Stomach (tissue), 4 donors: Measurements from ENCODE around the gene RGS7.

Experiments used
- POLR2A ChIP-seq, 4 donors: fragments of 450-650 bp; IDR thresholded peaks; one replicate each; pipeline ENCODE4 v1.6.1; 2016; ENCODE audit warnings: antibody characterized with exemption in 4 of 4, control low read depth in 2 of 4, mild to moderate bottlenecking in 1 of 4, moderate library complexity in 1 of 4
- TF ChIP-seq, protein P1 (sequence below), 7 experiments: fragments of 450-650 bp in 4 of 7; fragments of 200-600 bp in 3 of 7; sonication (generic) in 3 of 7; IDR thresholded peaks; one replicate each; pipeline ENCODE4 v1.5.1; 2016 to 2019; ENCODE audit warnings: antibody characterized with exemption in 7 of 7, control low read depth in 2 of 7, mild to moderate bottlenecking in 1 of 7

DNA sequence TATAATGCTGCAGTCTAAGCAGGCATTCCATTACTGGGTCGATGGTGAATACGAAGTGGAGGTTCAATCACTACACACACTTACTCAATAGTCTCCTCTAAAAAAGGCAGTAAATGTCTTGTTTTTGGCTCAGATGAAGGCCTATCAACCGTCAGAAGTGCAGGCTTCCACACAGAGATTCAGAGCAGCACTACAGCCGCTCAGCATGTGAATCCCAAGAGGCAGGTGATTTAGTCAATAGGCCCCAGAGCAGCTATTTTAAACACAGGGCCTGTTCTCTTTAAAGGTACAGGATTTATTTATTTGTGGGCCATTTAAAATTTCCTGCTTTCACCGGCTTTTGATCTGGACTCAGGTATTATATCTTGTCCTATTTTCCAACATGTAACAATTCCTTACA lies 293.7 kb downstream of the RGS7 start:
- TF ChIP-seq POLR2A (IDR thresholded peaks at IDR 0.05) = no peak
- TF ChIP-seq, protein P1, sequence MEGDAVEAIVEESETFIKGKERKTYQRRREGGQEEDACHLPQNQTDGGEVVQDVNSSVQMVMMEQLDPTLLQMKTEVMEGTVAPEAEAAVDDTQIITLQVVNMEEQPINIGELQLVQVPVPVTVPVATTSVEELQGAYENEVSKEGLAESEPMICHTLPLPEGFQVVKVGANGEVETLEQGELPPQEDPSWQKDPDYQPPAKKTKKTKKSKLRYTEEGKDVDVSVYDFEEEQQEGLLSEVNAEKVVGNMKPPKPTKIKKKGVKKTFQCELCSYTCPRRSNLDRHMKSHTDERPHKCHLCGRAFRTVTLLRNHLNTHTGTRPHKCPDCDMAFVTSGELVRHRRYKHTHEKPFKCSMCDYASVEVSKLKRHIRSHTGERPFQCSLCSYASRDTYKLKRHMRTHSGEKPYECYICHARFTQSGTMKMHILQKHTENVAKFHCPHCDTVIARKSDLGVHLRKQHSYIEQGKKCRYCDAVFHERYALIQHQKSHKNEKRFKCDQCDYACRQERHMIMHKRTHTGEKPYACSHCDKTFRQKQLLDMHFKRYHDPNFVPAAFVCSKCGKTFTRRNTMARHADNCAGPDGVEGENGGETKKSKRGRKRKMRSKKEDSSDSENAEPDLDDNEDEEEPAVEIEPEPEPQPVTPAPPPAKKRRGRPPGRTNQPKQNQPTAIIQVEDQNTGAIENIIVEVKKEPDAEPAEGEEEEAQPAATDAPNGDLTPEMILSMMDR (IDR thresholded peaks at IDR 0.05) = no peak
